ENCODE data around the gene NRM.
A peak's percentile ranks its signal among the peaks of the same experiment; 100 is the strongest.

Gene NRM

DNA sequence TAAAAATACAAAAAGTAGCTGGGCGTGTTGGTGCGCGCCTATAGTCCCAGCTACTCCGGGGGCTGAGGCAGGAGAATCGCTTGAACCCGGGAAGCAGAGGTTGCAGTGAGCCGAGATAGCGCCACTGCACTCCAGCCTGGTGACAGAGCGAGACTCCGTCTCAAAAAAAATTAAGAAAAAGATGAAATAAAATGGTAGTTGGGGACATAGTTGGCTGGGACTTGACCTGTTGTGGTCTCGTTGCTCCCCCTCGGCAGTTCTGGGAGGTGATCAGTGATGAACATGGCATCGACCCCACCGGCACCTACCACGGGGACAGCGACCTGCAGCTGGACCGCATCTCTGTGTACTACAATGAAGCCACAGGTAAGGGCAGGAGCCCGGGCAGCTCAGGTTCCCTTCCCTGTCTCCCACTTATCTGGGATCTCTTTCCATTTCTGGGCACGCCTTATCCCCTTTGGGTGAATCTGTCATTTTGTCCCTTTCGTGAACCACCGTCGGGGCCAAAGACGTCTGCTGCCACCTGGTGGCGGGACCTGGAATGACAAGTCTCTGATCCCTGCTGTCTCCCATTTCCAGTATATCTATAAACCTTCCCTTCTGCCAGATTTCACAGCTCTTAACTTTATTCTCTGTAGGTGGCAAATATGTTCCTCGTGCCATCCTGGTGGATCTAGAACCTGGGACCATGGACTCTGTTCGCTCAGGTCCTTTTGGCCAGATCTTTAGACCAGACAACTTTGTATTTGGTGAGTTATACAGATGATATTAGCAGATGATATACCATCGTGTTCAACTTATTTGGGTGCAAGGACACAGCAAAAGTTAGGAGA, 31.7 kb upstream of the NRM start:
- no peak for TF ChIP-seq ZNF274 (IDR thresholded peaks at IDR 0.05; ENCODE audit: low read depth, low read length)
- H3K4me3 ChIP-seq (ENCODE audit: low read length), result peak overlapping the region; percentile 86

DNA sequence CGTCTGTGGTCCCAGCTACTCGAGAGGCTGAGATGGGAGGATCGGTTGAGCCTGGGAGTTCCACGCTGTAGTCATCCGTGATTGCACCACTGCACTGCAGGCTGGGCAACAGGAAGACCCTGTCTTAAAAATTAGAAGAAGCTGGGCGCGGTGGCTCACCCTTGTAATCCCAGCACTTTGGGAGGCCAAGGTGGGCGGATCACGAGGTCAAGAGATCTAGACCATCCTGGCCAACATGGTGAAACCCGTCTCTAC, 31.2 kb upstream of the NRM start:
- peak overlapping the region; percentile 86 for H3K4me3 ChIP-seq (ENCODE audit: low read length)

DNA sequence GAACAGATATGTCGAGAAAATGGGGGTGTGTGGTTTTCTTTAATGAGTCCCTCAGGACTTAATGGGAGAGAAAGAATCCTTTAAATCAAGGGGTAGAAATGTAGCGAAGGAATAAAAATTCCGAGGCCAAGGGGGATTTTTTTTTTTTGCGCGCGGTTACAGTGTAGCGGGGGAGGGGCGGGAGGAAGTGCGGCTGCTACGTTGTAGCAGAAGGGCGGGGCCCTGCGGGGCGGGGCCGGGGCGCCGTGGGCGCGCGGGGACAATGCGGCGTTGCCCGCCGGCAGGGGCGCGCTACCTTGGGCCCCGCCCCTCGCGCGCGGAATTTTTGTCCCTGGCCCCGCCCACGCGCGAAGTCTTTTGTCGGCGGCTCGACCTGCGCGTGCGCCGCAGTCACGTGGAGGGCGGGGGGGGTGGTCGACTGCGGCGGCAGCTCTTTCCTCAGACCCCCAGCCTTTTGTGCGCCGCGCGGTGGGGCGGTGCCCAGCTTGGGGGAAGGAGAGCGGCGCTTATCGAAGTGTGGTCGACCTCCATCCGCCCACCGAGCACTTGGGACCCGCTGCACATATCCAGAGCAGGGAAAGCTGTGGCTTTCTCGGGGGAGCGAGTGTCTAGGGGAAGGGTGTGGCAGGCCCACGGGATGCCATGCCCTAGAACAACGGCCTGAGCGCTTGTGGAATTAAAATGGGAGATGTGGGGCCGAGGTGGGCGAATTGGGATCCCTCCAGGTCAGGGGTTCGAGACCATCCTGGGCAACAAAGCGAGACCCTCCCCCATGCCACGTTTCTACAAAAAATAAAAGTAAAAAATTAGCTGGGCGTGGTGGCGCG, 30.6 kb upstream of the NRM start:
- H3K4me3 ChIP-seq (ENCODE audit: low read length), result peak overlapping the region; percentile 94
- no peak for TF ChIP-seq ZNF274 (IDR thresholded peaks at IDR 0.05; ENCODE audit: low read depth, low read length)

DNA sequence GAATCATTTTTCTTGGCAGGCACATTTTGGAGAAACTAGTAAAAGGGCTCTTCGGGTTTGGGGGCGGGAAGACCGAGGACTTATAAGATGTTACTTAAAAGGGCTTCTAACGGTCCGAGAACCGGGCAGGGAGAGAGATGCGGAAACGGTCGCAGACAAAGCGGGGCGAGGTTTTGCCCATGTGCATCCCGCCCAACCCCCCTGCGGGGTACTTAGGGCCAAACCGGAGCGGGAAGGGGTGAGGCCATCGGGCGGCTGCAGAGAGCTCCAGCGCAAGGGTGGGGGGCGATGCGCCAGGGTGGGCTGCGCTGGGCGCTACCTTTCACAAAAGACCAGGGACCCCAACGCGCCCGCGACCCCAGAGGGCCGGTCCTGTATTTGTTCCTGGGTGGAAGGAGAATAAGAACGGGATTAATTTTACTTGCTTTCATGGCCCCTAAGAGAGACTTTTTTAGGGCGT, 30.0 kb upstream of the NRM start:
- H3K4me3 ChIP-seq (ENCODE audit: low read length), result peak overlapping the region; percentile 94

DNA sequence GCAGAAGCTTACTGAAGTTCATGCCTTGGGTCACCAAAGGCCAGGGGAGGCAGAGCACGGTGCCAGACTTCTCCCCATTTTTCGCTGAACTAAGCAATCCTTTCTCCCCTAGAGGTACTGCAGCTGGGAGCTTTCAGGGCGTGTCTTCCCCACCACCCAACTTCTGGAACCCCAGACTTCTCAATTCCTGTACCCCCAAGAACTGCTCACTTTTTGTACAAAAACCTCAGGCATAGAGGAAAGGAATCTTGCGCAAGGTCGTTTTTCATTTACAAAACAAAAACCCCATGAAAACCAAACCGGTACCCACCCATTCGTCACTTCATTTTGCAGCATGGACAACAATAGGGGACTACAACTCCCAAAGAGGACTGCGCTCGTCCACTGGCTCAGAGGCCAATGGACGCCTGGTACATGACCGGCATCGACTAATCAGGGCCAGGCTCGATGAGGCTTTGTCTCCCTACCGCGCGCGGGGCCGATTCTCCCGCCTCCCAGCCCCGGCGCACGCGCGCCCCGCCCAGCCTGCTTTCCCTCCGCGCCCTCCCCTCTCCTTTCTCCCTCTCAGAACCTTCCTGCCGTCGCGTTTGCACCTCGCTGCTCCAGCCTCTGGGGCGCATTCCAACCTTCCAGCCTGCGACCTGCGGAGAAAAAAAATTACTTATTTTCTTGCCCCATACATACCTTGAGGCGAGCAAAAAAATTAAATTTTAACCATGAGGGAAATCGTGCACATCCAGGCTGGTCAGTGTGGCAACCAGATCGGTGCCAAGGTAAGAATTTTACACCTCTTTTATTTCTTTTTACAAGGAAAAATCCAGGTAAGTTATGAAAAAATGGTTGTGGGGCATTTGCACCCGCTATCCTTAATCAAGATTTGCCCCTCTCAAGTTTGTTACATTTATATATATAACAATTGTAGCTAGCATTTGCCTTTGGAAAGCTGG, 29.3 kb upstream of the NRM start, which contains the start of gene TUBB:
TUBB (plus strand) TSS at position 562 of the 947 bp plus-strand sequence; CDS start at position 717, 155 bp downstream.
- peak within 1 kb of the TSS; percentile 95 for H3K4me3 ChIP-seq (ENCODE audit: low read length)
- TF ChIP-seq ZNF274 (IDR thresholded peaks at IDR 0.05; ENCODE audit: low read depth, low read length), result no peak

More for the DNA sequence above, 30.0 kb upstream of the NRM start:
- TF ChIP-seq ZNF274 (IDR thresholded peaks at IDR 0.05; ENCODE audit: low read depth, low read length), result no peak

DNA sequence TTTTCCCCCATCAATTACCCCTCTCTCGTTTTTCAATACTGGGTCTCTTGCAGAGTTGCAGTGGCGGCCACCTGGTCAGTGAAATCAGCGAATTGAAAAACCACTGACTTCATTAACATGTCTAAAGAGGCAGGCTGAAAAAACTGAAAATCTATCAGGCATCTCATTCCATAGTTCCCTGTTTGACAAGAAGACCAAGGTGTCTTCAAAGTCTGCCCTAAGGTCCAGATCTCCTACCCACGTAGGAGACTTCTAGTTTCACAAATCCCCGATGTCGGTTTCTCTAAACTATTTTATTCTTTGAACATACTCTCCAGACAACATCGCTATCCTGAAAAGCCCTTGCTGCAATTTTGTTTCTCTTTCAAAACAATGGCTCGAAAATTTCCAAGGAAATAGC, 28.6 kb upstream of the NRM start:
- H3K4me3 ChIP-seq (ENCODE audit: low read length), result peak overlapping the region; percentile 95
- no peak for TF ChIP-seq ZNF274 (IDR thresholded peaks at IDR 0.05; ENCODE audit: low read depth, low read length)

DNA sequence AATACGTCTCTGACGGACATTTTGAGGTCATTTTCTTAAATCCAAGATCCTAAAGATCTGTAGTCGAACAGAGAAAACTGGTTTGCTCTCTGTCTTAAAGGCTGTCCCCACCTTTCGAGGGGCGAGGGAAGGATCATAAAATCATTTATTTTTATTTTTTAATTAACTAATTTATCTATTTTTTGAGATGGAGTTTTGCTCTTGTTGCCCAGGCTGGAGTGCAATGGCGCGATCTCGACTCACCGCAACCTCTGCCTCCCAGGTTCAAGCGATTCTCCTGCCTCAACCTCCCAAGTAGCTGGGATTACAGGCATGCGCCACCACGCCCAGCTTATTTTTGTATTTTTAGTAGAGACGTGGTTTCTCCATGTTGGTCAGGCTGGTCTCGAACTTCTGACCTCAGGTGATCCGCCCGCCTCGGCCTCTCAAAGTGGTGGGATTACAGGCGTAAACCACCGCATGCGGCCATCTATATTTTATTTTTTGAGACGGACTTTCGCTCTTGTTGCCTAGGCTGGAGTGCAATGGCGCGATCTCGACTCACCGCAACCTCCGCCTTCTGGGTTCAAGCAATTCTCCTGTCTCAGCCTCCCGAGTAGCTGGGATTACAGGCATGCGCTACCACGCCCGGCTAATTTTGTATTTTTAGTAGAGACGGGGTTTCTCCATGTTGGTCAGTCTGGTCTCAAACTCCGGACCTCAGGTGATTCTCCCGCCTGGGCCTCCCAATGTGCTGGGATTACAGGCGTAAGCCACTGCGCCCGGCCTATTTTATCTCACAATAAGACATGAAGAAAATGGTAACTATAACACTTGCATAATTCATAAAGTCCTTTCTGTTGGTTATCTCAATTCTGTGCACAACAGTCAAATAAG, 27.3 kb upstream of the NRM start:
- H3K4me3 ChIP-seq (ENCODE audit: low read length), result peak overlapping the region; percentile 68

DNA sequence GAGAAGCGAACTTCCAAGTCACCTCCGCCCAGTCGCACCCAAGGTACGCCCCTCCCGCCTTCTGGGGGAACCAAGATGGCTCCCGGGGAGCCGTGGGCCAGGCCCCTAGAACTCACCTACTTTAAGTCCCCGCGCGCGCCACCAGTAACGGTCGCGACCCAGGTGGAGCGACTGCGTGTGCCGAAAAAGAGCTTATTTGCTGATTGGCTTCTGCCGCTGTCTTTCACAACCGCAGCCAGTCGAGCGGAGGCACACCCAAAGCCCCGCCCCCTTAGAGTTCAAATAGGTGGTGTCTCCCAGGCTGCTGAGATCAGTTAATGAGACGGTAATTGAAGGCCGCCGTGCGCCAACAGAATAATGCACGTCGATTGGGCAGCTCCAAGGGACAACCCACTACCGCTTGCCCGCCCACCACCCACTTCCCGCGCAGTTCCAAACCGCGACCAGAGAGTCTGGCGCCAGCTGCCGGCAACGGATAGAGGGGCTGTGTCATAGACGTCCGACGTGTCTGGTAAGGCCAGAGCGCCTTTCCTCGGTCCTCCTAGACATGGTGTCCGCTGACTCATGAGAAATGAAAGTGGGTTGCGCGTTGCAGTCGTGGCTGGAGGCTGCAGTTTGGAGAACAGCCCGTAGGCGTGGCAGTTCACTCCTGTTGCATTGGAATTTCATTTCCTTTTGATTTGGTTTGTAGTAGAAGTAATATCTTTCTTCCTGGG, 26.5 kb upstream of the NRM start, which contains the start of gene MDC1:
MDC1 (minus strand) TSS at position 153 of the 716 bp plus-strand sequence. CDS start 2,106 bp downstream, outside the sequence.
- H3K4me3 ChIP-seq (ENCODE audit: low read length), result peak within 1 kb of the TSS; percentile 83
- TF ChIP-seq ZNF274 (IDR thresholded peaks at IDR 0.05; ENCODE audit: low read depth, low read length), result no peak

DNA sequence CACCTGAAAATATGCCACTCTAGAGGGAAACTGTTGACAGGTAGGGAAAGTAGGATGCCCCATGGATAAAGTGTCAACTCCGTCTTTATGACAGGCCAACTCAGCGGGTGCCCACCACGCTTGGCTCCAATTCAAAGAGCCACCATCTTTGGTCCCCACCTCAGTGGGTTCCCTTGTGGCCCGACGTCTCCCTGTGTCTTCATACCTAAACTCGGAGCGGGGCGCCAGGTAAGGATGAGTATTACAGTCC, 26.0 kb upstream of the NRM start:
- H3K4me3 ChIP-seq (ENCODE audit: low read length), result peak overlapping the region; percentile 83
- no peak for TF ChIP-seq ZNF274 (IDR thresholded peaks at IDR 0.05; ENCODE audit: low read depth, low read length)

DNA sequence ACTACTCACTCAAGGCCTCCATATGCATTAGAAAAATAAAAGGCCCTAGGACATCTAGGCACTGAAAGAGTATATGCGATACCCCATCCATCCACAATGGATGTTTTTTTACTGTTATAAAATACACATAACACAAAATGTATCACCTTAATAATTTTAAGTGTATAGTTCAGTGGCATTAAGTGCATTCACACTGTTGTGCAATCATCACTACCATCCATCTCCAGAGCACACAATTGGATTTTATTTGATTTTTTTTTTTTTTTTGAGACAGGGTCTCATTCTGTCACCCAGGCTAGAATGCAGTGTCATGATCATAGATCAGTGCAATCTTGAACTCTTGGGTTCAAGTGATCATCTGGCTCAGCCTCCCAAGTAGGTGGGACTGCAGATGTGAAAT, 23.5 kb upstream of the NRM start:
- H3K4me3 ChIP-seq (ENCODE audit: low read length), result no peak overlapping the region
- no peak for TF ChIP-seq ZNF274 (IDR thresholded peaks at IDR 0.05; ENCODE audit: low read depth, low read length)

DNA sequence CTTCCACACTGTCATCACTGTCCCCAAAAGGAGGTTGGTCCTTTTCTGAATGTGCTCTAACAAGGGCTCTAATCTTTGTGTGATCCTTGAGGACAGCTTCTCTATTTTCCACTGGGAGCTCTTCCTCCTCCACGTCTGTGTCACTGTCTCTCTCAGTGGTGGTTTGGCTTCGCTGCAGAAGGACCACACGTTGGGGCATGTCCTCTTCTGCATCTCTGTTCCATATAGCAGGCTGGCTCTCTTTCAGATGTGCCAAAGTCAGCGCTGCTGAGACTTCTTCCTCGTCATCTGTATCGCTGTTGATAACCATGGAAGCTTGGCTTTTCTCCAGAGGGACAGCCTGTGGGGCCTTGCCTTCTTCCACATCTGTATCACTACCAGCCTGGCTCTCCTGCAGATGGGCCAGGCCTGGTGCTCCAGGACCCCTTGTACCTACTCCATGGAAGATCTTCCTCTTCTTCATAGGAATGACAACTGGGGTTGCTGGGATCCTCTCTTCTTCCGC, 21.7 kb upstream of the NRM start:
- TF ChIP-seq ZNF274 (IDR thresholded peaks at IDR 0.05; ENCODE audit: low read depth, low read length), result no peak
- H3K4me3 ChIP-seq (ENCODE audit: low read length), result no peak overlapping the region

DNA sequence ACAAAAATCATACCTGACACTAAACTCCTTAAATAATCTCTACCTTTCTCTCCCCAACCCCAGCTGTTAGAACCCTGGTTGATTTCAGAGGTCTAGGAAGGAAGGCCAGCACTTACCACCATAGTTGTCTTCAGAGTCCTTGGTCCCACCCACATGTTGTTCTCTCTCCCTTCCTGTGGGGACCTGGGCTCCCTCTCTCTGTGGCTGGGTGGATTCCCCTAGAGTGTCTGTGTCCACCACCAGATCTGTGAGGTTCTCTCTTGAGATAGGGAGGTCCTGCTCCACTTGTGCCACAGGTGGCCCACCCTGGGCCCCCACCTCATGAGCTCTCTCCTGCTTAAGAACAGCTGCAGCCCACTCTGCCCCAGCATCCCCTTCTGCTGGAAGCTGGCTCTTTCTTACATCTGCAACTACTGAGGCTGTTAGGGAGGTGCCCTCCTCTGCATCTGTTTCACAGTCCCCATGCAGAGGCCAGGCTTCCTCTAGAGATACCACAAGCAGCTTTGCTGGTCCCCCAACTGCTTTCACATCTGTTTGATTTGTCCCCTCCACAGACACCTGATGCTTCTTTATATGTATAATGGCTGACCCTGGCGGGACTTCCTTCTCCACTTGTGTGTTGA, 21.1 kb upstream of the NRM start:
- H3K4me3 ChIP-seq (ENCODE audit: low read length), result no peak overlapping the region
- no peak for TF ChIP-seq ZNF274 (IDR thresholded peaks at IDR 0.05; ENCODE audit: low read depth, low read length)

Measured in GM08714 (cell line).